GM12873 (cell line): Measurements from ENCODE around the gene MAEA.

Experiments used
- CTCF ChIP-seq: IDR thresholded peaks from 2 replicates; pipeline ENCODE4 v1.5.1; 2012; ENCODE audit warnings: low read depth, mild to moderate bottlenecking, moderate library complexity, low read length, control low read depth; ENCODE audit not compliant: insufficient read depth; ENCODE audit errors: missing control alignments

The MAEA gene

GRCh38 chr4:1380368-1381151, 90.9 kb downstream of the MAEA start:
- TF ChIP-seq CTCF, result no peak

- TF ChIP-seq CTCF, result no peak
Observed at GRCh38 chr4:1381181-1381621, 91.5 kb downstream of the MAEA start.

- TF ChIP-seq CTCF, result no peak
Observed at GRCh38 chr4:1381944-1382541, 92.4 kb downstream of the MAEA start.

GRCh38 chr4:1382776-1383727, 93.4 kb downstream of the MAEA start:
- TF ChIP-seq CTCF, result no peak

- no peak for TF ChIP-seq CTCF
Observed at GRCh38 chr4:1383728-1384591, 94.3 kb downstream of the MAEA start.

GRCh38 chr4:1384675-1385372, 95.1 kb downstream of the MAEA start:
- no peak for TF ChIP-seq CTCF
